Kidney epithelial cell (primary cell): ENCODE results near the gene GRID1. TPM values are rescaled to one million over a fixed set of nuclear protein-coding genes. Genes with fewer than 3 reads are reported as not detected.

ENCODE experiments used
- DNase-seq: peaks from one replicate; pipeline ENCODE4 v3.0.0-alpha.2; 2010; ENCODE audit warnings: low read depth
- H3K27me3 ChIP-seq: 2 replicates; pipeline ENCODE4 v1.6.0; 2011; ENCODE audit warnings: low read length; ENCODE audit not compliant: control insufficient read depth, insufficient read depth
- H3K36me3 ChIP-seq: 2 replicates; pipeline ENCODE4 v1.5.1; 2011; ENCODE audit warnings: low read length; ENCODE audit not compliant: control insufficient read depth, insufficient read depth
- H3K4me3 ChIP-seq: 2 replicates; pipeline ENCODE4 v1.5.1; 2011; ENCODE audit warnings: low read depth, mild to moderate bottlenecking, control low read depth, low read length
- CTCF ChIP-seq: IDR thresholded peaks from 2 replicates; pipeline ENCODE4 v1.5.1; 2011; ENCODE audit warnings: mild to moderate bottlenecking, moderate library complexity, low read length, control low read depth, inconsistent platforms; ENCODE audit not compliant: insufficient read depth, poor library complexity, severe bottlenecking
- total RNA-seq: library from RNA; depleted of rRNA; stranded (reverse); fragments of >200 nt; gene quantifications from 2 replicates; pipeline ENCODE4 v1.2.3, GENCODE V29; 2015

The GRID1 gene
- total RNA-seq, 1 donor from 2014 or later = 0.33 TPM

DNA sequence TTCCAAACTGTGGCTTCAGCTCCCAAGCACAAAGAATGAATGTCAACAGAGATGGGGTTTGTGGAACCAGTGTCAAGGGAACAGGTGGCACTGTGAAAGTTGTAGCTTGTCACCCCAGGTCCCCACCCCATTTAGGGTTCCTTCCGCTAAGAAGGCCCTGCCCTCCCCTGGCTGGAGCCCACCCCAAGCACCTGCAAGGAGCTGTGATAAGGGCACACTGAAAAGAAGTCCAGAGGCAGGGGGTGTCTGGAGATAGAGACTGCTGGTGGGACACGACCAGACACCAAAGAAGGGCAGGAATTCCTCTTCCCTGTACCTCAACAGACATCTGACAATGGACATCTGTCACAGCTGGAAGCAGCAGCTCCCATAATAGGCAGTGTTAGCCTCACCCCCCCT is 4.5 kb downstream of the GRID1 start:
- DNase-seq = no peak
- H3K36me3 ChIP-seq = no peaks in the 10 kb centered on the region
- peaks cover 53% of the 10 kb centered on the region for H3K27me3 ChIP-seq
- TF ChIP-seq CTCF = no peak
- H3K4me3 ChIP-seq = no peak overlapping the region

- TF ChIP-seq CTCF = no peak
- H3K36me3 ChIP-seq = no peaks in the 10 kb centered on the region
- DNase-seq = no peak
- H3K4me3 ChIP-seq = no peak overlapping the region
- H3K27me3 ChIP-seq = peaks cover 51% of the 10 kb centered on the region
These were observed 5.2 kb downstream of the GRID1 start for GRCh38 chr10:86361156-86362128.

GRCh38 chr10:86360657-86361056 is 5.9 kb downstream of the GRID1 start:
- TF ChIP-seq CTCF = no peak
- Histone ChIP-seq H3K36me3 (no peaks in the 10 kb centered on the region), H3K27me3 (peaks cover 45% of the 10 kb centered on the region)

DNA sequence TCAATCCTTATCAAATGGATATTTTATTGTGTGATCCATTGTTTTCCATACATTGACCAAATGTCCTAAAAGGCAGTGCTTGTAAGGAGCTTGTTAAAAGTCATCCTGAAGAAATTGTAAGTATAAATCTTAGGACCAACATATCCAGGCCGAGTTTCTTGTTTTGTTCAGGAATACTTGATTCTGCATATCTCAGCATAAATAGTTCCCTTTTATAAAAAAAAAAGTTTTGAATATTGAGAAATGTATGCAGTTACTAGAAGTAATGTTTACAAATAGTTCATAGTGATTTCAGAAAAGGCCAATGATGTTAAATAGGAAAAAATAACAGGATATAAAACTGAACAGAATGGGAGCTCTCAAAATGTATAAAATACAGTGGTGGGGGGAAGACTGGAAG is 6.6 kb downstream of the GRID1 start:
- Histone ChIP-seq H3K27me3 (peaks cover 38% of the 10 kb centered on the region), H3K4me3 (no peak overlapping the region), H3K36me3 (no peaks in the 10 kb centered on the region)
- DNase-seq = no peak
- no peak for TF ChIP-seq CTCF

More at GRCh38 chr10:86360657-86361056, 5.9 kb downstream of the GRID1 start:
- no peak overlapping the region for H3K4me3 ChIP-seq
- DNase-seq = no peak

GRCh38 chr10:86359111-86359510 is 7.5 kb downstream of the GRID1 start:
- H3K4me3 ChIP-seq = no peak overlapping the region
- peaks cover 30% of the 10 kb centered on the region for H3K27me3 ChIP-seq
- TF ChIP-seq CTCF = no peak
- DNase-seq = no peak
- H3K36me3 ChIP-seq = no peaks in the 10 kb centered on the region

DNA sequence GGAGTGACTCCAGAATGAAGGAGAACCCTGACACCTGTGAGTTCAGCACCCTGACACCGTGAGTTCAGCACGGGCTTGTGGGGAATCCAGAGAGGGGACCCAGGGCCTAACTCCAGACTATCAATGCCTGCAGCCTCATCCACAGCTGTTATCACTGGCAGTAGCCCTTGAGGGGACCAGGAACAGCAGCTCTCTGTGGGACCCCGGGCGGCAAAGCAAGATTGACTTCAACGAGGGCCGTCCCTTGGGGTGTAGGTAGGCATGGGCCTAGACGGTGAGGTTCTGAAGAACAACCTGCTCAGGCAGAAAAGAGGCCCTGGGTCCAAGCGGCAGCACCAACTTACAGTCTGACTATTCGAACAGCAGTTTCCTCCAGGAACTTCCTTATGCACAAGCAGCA is 8.9 kb downstream of the GRID1 start:
- peaks cover 15% of the 10 kb centered on the region for H3K27me3 ChIP-seq
- no peak overlapping the region for H3K4me3 ChIP-seq
- H3K36me3 ChIP-seq = no peaks in the 10 kb centered on the region
- TF ChIP-seq CTCF = no peak
- DNase-seq = no peak
